Heart left ventricle (tissue), 13 donors: ENCODE data around the gene TSC22D4.

Experiments
- CTCF ChIP-seq, 12 donors: fragments of 200-600 bp; sonication (generic) in 4 of 12; IDR thresholded peaks; one replicate each; pipeline versions ENCODE4 v1.5.0 to v1.8.0; 2018 to 2022; ENCODE audit warnings: antibody characterized with exemption in 12 of 12, mild to moderate bottlenecking in 5 of 12
- POLR2A ChIP-seq, 2 donors: fragments of 450-650 bp; IDR thresholded peaks; one replicate each; pipeline ENCODE4 v1.6.1; 2017; ENCODE audit warnings: antibody characterized with exemption in 2 of 2, mild to moderate bottlenecking in 2 of 2, moderate library complexity in 2 of 2
- donor health status: ischemic (EF 13 %, LVEDD 7.1; RV severe dilation, severe dysfunction).
- donor health status: DM: no; HTN: yes; CAD: no.
- donor health status: DM: no; HTN: no; CAD: no.
- donor health status: ischemic (EF 25% LVEDD 6.9; RV normal size, moderate dysfunction).
- donor health status: ischemic (EF 25% LVEDD 5.7; RV mildly dilated, moderate dysfunction).
- donor health status: ischemic (EF 35%, LVEDD 5.7; RV mildly dilated, moderate dysfunction).
- donor health status: nonischemic (EF 11% LVEDD 7.7; RV severe dilation, severe dysfunction).
- donor health status: DM: yes; HTN: yes; CAD: no.
- donor health status: PGD.
- donor health status: ischemic (EF 29% LVEDD 5.4; RV normal size, mild dysfunction).
- donor health status: nonischemic (EF 23%, LVEDD 6.1; RV moderate dilation, normal function).

GRCh38 chr7:100452513-100452912 is 26.5 kb downstream of the TSC22D4 start:
- TF ChIP-seq CTCF (IDR thresholded peaks at IDR 0.05) = no peak
- TF ChIP-seq POLR2A (IDR thresholded peaks at IDR 0.05) = no peak
